Activated CD4-positive, alpha-beta T cell treated with anti-CD3 and anti-CD28 coated beads, Interleukin-2, amount 50 U/mL, for 4 hours (primary cell): ENCODE measurements around the gene FRMPD3.
A peak's percentile ranks its signal among the peaks of the same experiment; 100 is the strongest.
"Not testable (repeated sequence)": the region's sequence is repeated elsewhere in the genome, so short reads cannot be mapped to it uniquely, and the experiment has no call there.

ENCODE experiments used
- DNase-seq, 2 experiments: peaks; one replicate each; pipeline ENCODE4 v3.0.0-alpha.2; 2020

FRMPD3 gene

GRCh38 chrX:107448998-107449835, at the start of gene FRMPD3:
FRMPD3 (plus strand) TSS chrX:107449652; CDS start chrX:107526589, 76,937 bp downstream.
- DNase-seq: no peak

GRCh38 chrX:107420571-107420970, 28.9 kb upstream of the FRMPD3 start:
- DNase-seq: no peak

GRCh38 chrX:107421337-107421861, 28.1 kb upstream of the FRMPD3 start:
- no peak for DNase-seq

- DNase-seq: peak; percentile 3
Observed at GRCh38 chrX:107429090-107429489, 20.4 kb upstream of the FRMPD3 start.

- DNase-seq: no peak
Observed at GRCh38 chrX:107440187-107440586, 9.3 kb upstream of the FRMPD3 start.

GRCh38 chrX:107440692-107441091, 8.8 kb upstream of the FRMPD3 start:
- no peak for DNase-seq

- DNase-seq: no peak
Observed at GRCh38 chrX:107442914-107443527, 6.4 kb upstream of the FRMPD3 start.

- DNase-seq: no peak
Observed at GRCh38 chrX:107445146-107445545, 4.3 kb upstream of the FRMPD3 start.

GRCh38 chrX:107445631-107446030, 3.8 kb upstream of the FRMPD3 start:
- no peak for DNase-seq

- DNase-seq: no peak
Observed at GRCh38 chrX:107447642-107448041, 1.8 kb upstream of the FRMPD3 start.

GRCh38 chrX:107448625-107448997, 841 bp upstream of the FRMPD3 start:
- no peak for DNase-seq

GRCh38 chrX:107450823-107451509, 1.5 kb downstream of the FRMPD3 start:
- no peak for DNase-seq

GRCh38 chrX:107451731-107452130, 2.3 kb downstream of the FRMPD3 start:
- DNase-seq: no peak

GRCh38 chrX:107452581-107452980, 3.1 kb downstream of the FRMPD3 start:
- DNase-seq: no peak

- no peak for DNase-seq
Observed at GRCh38 chrX:107454302-107454701, 4.8 kb downstream of the FRMPD3 start.

- no peak for DNase-seq
Observed at GRCh38 chrX:107457289-107457688, 7.8 kb downstream of the FRMPD3 start.

GRCh38 chrX:107465932-107466620, 16.6 kb downstream of the FRMPD3 start:
- no peak for DNase-seq

GRCh38 chrX:107467271-107467670, 17.8 kb downstream of the FRMPD3 start:
- DNase-seq: no peak

- no peak for DNase-seq
Observed at GRCh38 chrX:107470198-107470597, 20.7 kb downstream of the FRMPD3 start.

GRCh38 chrX:107470971-107471370, 21.5 kb downstream of the FRMPD3 start:
- no peak for DNase-seq

- not testable (repeated sequence) for DNase-seq
Observed at GRCh38 chrX:107471420-107471819, 22.0 kb downstream of the FRMPD3 start.

- no peak for DNase-seq
Observed at GRCh38 chrX:107477406-107477805, 28.0 kb downstream of the FRMPD3 start.

- no peak for DNase-seq
Observed at GRCh38 chrX:107480272-107480671, 30.8 kb downstream of the FRMPD3 start.
